Measurements from ENCODE around the gene EARS2.
"Not testable (repeated sequence)": the region's sequence is repeated elsewhere in the genome, so short reads cannot be mapped to it uniquely, and the experiment has no call there.

EARS2 gene

GRCh38 chr16:23566724-23567123 lies 9.6 kb upstream of the EARS2 start:
- no peak for DNase-seq

GRCh38 chr16:23564575-23565363 lies 7.6 kb upstream of the EARS2 start:
- DNase-seq: no peak

GRCh38 chr16:23563186-23563585 lies 6.0 kb upstream of the EARS2 start:
- no peak for DNase-seq

- no peak for DNase-seq
Observed at GRCh38 chr16:23562505-23562904, 5.4 kb upstream of the EARS2 start.

- DNase-seq: no peak
Observed at GRCh38 chr16:23561586-23561985, 4.4 kb upstream of the EARS2 start.

- no peak for DNase-seq
Observed at GRCh38 chr16:23557779-23558702, 891 bp upstream of the EARS2 start.

GRCh38 chr16:23554536-23554935 lies 2.6 kb downstream of the EARS2 start:
- DNase-seq: no peak

GRCh38 chr16:23552161-23552560 lies 5.0 kb downstream of the EARS2 start:
- DNase-seq: no peak

- no peak for DNase-seq
Observed at GRCh38 chr16:23549938-23550337, 7.2 kb downstream of the EARS2 start.

- no peak for DNase-seq
Observed at GRCh38 chr16:23544436-23544835, 12.7 kb downstream of the EARS2 start.

- not testable (repeated sequence) for DNase-seq
Observed at GRCh38 chr16:23540817-23541178, 16.4 kb downstream of the EARS2 start.

GRCh38 chr16:23539984-23540816 lies 16.9 kb downstream of the EARS2 start:
- no peak for DNase-seq

GRCh38 chr16:23538919-23539278 lies 18.3 kb downstream of the EARS2 start:
- no peak for DNase-seq

GRCh38 chr16:23537390-23537789 lies 19.8 kb downstream of the EARS2 start:
- no peak for DNase-seq

- DNase-seq: no peak
Observed at GRCh38 chr16:23535901-23536300, 21.2 kb downstream of the EARS2 start.

GRCh38 chr16:23534868-23535860 lies 22.0 kb downstream of the EARS2 start:
- DNase-seq: no peak

- DNase-seq: no peak
Observed at GRCh38 chr16:23532448-23532847, 24.7 kb downstream of the EARS2 start.

GRCh38 chr16:23530062-23530461 lies 27.1 kb downstream of the EARS2 start:
- DNase-seq: no peak

GRCh38 chr16:23528644-23529310 lies 28.4 kb downstream of the EARS2 start:
- no peak for DNase-seq

- no peak for DNase-seq
Observed at GRCh38 chr16:23527961-23528643, 29.0 kb downstream of the EARS2 start.

GRCh38 chr16:23524886-23525285 lies 32.3 kb downstream of the EARS2 start:
- no peak for DNase-seq

Measured in NCI-H1436 treated with DMSO at 0.1 percent for 48 hours (cell line).